EH (cell line): ENCODE data around the gene KLK7.
A peak's percentile ranks its signal among the peaks of the same experiment; 100 is the strongest.

Experiments used
- DNase-seq: peaks from one replicate; pipeline ENCODE4 v3.0.0-alpha.2; 2015; ENCODE audit warnings: low read depth

KLK7 gene

GRCh38 chr19:50983625-50984292 is at the start of gene KLK7:
Gene KLK7, minus strand, starts transcription at chr19:50983917. Its CDS starts 1,518 bp downstream, at chr19:50982399.
- no peak for DNase-seq

GRCh38 chr19:51031880-51032225 is 48.1 kb upstream of the KLK7 start:
- DNase-seq, result no peak

- no peak for DNase-seq
Observed at GRCh38 chr19:51031220-51031879, 47.6 kb upstream of the KLK7 start.

- DNase-seq, result no peak
Observed at GRCh38 chr19:51030631-51031030, 46.9 kb upstream of the KLK7 start.

- DNase-seq, result no peak
Observed at GRCh38 chr19:51029718-51030117, 46.0 kb upstream of the KLK7 start.

- DNase-seq, result no peak
Observed at GRCh38 chr19:51027873-51028272, 44.2 kb upstream of the KLK7 start.

- DNase-seq, result no peak
Observed at GRCh38 chr19:51027126-51027806, 43.5 kb upstream of the KLK7 start.

- no peak for DNase-seq
Observed at GRCh38 chr19:51026554-51026831, 42.8 kb upstream of the KLK7 start, which contains the start of gene KLK11. Gene KLK11, minus strand, starts transcription at chr19:51026616. Its CDS starts 985 bp downstream, at chr19:51025631.

- DNase-seq, result no peak
Observed at GRCh38 chr19:51025809-51026553, 42.3 kb upstream of the KLK7 start.

GRCh38 chr19:51025401-51025800 is 41.7 kb upstream of the KLK7 start:
- DNase-seq, result no peak

GRCh38 chr19:51024924-51025323 is 41.2 kb upstream of the KLK7 start:
- DNase-seq, result no peak

- DNase-seq, result no peak
Observed at GRCh38 chr19:51023946-51024345, 40.2 kb upstream of the KLK7 start.

- DNase-seq, result no peak
Observed at GRCh38 chr19:51022526-51022925, 38.8 kb upstream of the KLK7 start.

GRCh38 chr19:51020988-51021651 is 37.4 kb upstream of the KLK7 start:
- DNase-seq, result peak; percentile 30

- no peak for DNase-seq
Observed at GRCh38 chr19:51019544-51019925, 35.8 kb upstream of the KLK7 start, which contains the start of gene KLK10. Gene KLK10, minus strand, starts transcription at chr19:51019709. Its CDS starts 579 bp downstream, at chr19:51019130.

GRCh38 chr19:51018745-51019543 is 35.2 kb upstream of the KLK7 start:
- no peak for DNase-seq

GRCh38 chr19:51016798-51017683 is 33.3 kb upstream of the KLK7 start:
- no peak for DNase-seq

- no peak for DNase-seq
Observed at GRCh38 chr19:51015691-51016267, 32.1 kb upstream of the KLK7 start.

- DNase-seq, result no peak
Observed at GRCh38 chr19:51014242-51014641, 30.5 kb upstream of the KLK7 start.

GRCh38 chr19:51012661-51013190 is 29.0 kb upstream of the KLK7 start:
- no peak for DNase-seq
